Upper lobe of left lung (tissue), 6 donors: ENCODE data around the gene OSBPL2. TPM values are rescaled to one million over a fixed set of nuclear protein-coding genes. Genes with fewer than 3 reads are reported as not detected.
A peak's percentile ranks its signal among the peaks of the same experiment; 100 is the strongest.

ENCODE experiments used
- ATAC-seq, 2 donors: fragments of 200-7000 bp; cut with Tn5 transposase; one replicate each; pipeline ENCODE4 v1.9.1; 2022; ENCODE audit warnings: mild to moderate bottlenecking in 2 of 2, moderate library complexity in 2 of 2; ENCODE audit not compliant: low FRiP score in 2 of 2
- DNase-seq, 2 donors: peaks; one replicate each; pipeline ENCODE4 v3.0.0-alpha.2; 2019 to 2020
- H3K27ac ChIP-seq, 4 donors: fragments of 200-600 bp; sonication (generic); one replicate each; pipeline ENCODE4 v1.5.1; 2016 to 2019
- H3K27me3 ChIP-seq, 4 donors: fragments of 200-600 bp; sonication (generic); one replicate each; pipeline ENCODE4 v1.5.1; 2017 to 2019
- H3K36me3 ChIP-seq, 4 donors: fragments of 200-600 bp; sonication (generic); one replicate each; pipeline ENCODE4 v1.5.1; 2016 to 2019
- H3K4me1 ChIP-seq, 4 donors: fragments of 200-600 bp; sonication (generic); one replicate each; pipeline ENCODE4 v1.5.1; 2018 to 2019
- H3K4me3 ChIP-seq, 4 donors: fragments of 200-600 bp; sonication (generic); one replicate each; pipeline ENCODE4 v1.5.1; 2017 to 2019; ENCODE audit warnings: mild to moderate bottlenecking in 2 of 4, moderate library complexity in 1 of 4
- H3K9me3 ChIP-seq, 4 donors: fragments of 200-600 bp; sonication (generic); one replicate each; pipeline ENCODE4 v1.5.1; 2018 to 2019
- CTCF ChIP-seq, 6 experiments: fragments of 450-650 bp in 4 of 6; fragments of 200-600 bp in 2 of 6; sonication (generic) in 2 of 6; IDR thresholded peaks; one replicate each; pipeline ENCODE4 v1.5.1; 2016 to 2019; ENCODE audit warnings: antibody characterized with exemption in 6 of 6
- EP300 ChIP-seq, 4 donors: sonication (generic); formaldehyde crosslinking; IDR thresholded peaks; one replicate each; pipeline ENCODE4 v1.5.1; 2017; ENCODE audit warnings: antibody characterized with exemption in 4 of 4, control low read depth in 2 of 4
- POLR2A ChIP-seq, 4 donors: fragments of 450-650 bp; IDR thresholded peaks; one replicate each; pipeline ENCODE4 v1.5.1; 2016 to 2017; ENCODE audit warnings: antibody characterized with exemption in 4 of 4, mild to moderate bottlenecking in 2 of 4
- POLR2AphosphoS5 ChIP-seq, 2 donors: sonication (generic); formaldehyde crosslinking; IDR thresholded peaks; one replicate each; pipeline ENCODE4 v1.5.1; 2017; ENCODE audit warnings: antibody characterized with exemption in 2 of 2
- WGBS, 2 donors: methylation state at CpG; one replicate each; pipeline ENCODE4 v1.1.5; 2017 to 2018; 5-methylcytosine and 5-hydroxymethylcytosine counted together
- total RNA-seq, 6 donors: library from RNA; depleted of rRNA in 4 of 6; stranded (reverse); fragments of >200 nt in 4 of 6; gene quantifications; one replicate each; pipeline versions ENCODE4 v1.1.0 to v1.2.1, GENCODE V29; 2016 to 2021
- donor health status: DM: no; HTN: no; CAD: no; lungs with moderate emphysema.
- donor health status: DM: no; HTN: yes; CAD: no; lungs with severe emphysema.

The OSBPL2 gene
- total RNA-seq, 6 donors from 2014 or later = 35.7 to 65.0 (median 48.0) TPM

DNA sequence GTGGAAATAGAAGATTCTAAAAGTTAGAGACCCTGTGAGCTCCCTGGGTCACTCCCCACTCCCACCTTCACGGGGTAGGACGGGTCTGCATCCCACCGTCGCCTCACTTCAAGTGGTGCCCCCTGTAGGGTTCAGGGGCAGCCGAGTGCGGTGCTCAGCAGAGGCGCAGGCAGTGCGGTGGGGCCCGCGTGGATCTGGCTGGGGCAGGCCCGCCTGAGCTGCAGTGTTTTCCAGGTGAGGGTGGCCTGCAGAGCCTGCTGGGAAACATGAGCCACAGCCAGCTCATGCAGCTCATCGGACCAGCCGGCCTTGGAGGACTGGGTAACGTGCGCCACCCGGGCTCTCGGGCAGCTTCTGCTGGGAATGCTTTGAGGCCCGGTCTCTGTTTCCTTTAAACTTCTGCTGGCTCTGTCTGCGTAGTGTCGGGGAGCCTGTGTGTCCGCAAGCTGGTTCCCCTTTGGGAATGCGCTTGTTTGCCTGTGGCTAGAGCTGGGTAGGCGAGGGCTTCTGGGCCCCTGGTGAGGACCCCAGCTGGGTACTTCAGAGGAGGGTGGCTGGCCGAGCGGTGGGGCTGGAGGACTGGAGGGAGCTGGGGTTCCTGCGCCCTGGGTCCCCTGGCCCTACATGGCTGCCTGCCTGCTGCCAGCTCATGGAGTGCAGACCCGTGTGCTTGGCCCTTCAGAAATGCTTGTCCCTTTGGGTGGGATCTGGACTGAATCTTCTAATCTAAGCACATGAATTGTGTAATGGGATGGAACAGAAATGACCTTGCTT lies 68.3 kb downstream of the OSBPL2 start:
- H3K4me1 ChIP-seq = peaks cover 22 to 39% (median 25%) of the 10 kb centered on the region in 4 donors
- H3K9me3 ChIP-seq = no peaks in the 10 kb centered on the region
- no peak overlapping the region for H3K4me3 ChIP-seq
- ATAC-seq (no peak), DNase-seq (peak in 1 of 2 donors; percentile 78)
- TF ChIP-seq EP300 (IDR thresholded peaks at IDR 0.05) = no peak
- TF ChIP-seq CTCF (IDR thresholded peaks at IDR 0.05) = no peak
- no peak for TF ChIP-seq POLR2AphosphoS5 (IDR thresholded peaks at IDR 0.05)
- no peak for TF ChIP-seq POLR2A (IDR thresholded peaks at IDR 0.05)
- no peaks in the 10 kb centered on the region for H3K27me3 ChIP-seq
- H3K36me3 ChIP-seq = peaks cover 48 to 78% (median 66%) of the 10 kb centered on the region in 4 donors
- H3K27ac ChIP-seq = peak overlapping the region in 2 of 4 donors; percentile 8 to 24
- WGBS, 2 donors = 84 to 94% methylated on average over 16 to 27 of the region's 27 CpGs

DNA sequence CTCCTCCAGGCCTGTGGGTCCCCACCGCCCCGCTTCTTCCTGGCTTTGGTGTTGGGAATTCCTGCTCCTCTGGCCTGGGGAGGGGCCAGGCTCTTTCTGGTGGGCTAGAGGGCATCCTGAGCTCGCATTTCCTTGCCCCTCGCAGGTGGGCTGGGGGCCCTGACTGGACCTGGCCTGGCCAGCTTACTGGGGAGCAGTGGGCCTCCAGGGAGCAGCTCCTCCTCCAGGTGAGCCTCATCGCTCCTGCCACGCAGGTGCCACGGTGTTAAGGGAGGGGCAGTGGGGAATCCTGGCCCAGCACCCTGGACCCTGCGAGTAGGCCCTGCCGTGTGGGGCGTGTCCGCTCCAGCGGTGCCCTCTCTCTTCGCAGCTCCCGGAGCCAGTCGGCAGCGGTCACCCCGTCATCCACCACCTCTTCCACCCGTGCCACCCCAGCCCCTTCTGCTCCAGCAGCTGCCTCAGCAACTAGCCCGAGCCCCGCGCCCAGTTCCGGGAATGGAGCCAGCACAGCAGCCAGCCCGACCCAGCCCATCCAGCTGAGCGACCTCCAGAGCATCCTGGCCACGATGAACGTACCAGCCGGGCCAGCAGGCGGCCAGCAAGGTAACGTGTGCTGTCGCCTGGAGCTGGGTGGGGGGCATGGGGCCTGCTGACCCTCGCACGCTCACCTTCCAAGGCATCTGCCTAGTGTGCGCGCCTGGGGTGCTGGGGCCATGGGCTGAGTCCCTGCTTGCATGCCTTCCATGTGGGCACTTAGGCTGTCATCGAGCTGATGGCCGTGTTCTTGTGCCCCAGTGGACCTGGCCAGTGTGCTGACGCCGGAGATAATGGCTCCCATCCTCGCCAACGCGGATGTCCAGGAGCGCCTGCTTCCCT lies 69.1 kb downstream of the OSBPL2 start:
- H3K27ac ChIP-seq = peak overlapping the region in 1 of 4 donors; percentile 24
- no peak overlapping the region for H3K4me3 ChIP-seq
- 84 to 96% methylated on average over 21 to 33 of the region's 42 CpGs for WGBS, 2 donors
- ATAC-seq (no peak), DNase-seq (peak in 1 of 2 donors; percentile 81)
- peaks cover 22 to 31% (median 24%) of the 10 kb centered on the region in 4 donors for H3K4me1 ChIP-seq
- H3K36me3 ChIP-seq = peaks cover 51 to 86% (median 75%) of the 10 kb centered on the region in 4 donors
- no peak for TF ChIP-seq POLR2A (IDR thresholded peaks at IDR 0.05)
- TF ChIP-seq EP300 (IDR thresholded peaks at IDR 0.05) = no peak
- TF ChIP-seq POLR2AphosphoS5 (IDR thresholded peaks at IDR 0.05) = no peak
- no peak for TF ChIP-seq CTCF (IDR thresholded peaks at IDR 0.05)
- no peaks in the 10 kb centered on the region for H3K9me3 ChIP-seq
- no peaks in the 10 kb centered on the region for H3K27me3 ChIP-seq

DNA sequence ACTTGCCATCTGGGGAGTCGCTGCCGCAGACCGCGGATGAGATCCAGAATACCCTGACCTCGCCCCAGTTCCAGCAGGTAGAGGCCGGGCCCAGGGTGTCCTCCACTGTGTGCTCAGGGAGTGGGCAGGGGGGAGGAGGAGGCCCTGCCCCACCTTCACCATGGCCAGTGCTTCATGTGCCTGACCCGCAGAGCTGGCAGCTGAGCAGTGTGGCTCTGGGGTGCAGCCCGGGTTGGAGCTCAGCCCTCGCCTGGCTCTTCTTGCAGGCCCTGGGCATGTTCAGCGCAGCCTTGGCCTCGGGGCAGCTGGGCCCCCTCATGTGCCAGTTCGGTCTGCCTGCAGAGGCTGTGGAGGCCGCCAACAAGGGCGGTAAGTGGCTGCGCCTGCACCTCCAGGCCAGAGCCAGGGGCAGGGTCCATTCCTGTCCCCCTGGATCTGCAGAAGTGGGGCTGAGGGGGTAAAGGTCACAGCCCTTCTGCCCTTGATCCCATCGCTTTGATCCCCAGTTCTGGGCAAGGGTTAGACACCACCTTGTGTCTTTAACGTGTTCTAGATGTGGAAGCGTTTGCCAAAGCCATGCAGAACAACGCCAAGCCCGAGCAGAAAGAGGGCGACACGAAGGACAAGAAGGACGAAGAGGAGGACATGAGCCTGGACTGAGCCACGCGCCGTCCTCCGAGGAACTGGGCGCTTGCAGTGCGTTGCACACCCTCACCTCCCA lies 69.9 kb downstream of the OSBPL2 start:
- H3K27me3 ChIP-seq = no peaks in the 10 kb centered on the region
- peaks cover 56 to 94% (median 83%) of the 10 kb centered on the region in 4 donors for H3K36me3 ChIP-seq
- H3K9me3 ChIP-seq = no peaks in the 10 kb centered on the region
- DNase-seq (peak in 1 of 2 donors; percentile 77), ATAC-seq (no peak)
- no peak overlapping the region for H3K27ac ChIP-seq
- TF ChIP-seq POLR2AphosphoS5 (IDR thresholded peaks at IDR 0.05) = no peak
- H3K4me1 ChIP-seq = peaks cover 22 to 31% (median 24%) of the 10 kb centered on the region in 4 donors
- no peak overlapping the region for H3K4me3 ChIP-seq
- 92% methylated on average over 18 to 29 of the region's 29 CpGs for WGBS, 2 donors

GRCh38 chr20:62309198-62309944 lies 71.0 kb downstream of the OSBPL2 start:
- TF ChIP-seq POLR2A (IDR thresholded peaks at IDR 0.05) (no peak), CTCF (IDR thresholded peaks at IDR 0.05) (no peak), EP300 (IDR thresholded peaks at IDR 0.05) (no peak), POLR2AphosphoS5 (IDR thresholded peaks at IDR 0.05) (no peak)
- H3K36me3 ChIP-seq = peaks cover 56 to 98% (median 91%) of the 10 kb centered on the region in 4 donors
- no peak for ATAC-seq
- H3K27ac ChIP-seq = no peak overlapping the region
- peak in 1 of 2 donors; percentile 82 for DNase-seq
- WGBS, 2 donors = 94 to 97% methylated on average over 14 to 24 of the region's 26 CpGs
- no peak overlapping the region for H3K4me3 ChIP-seq
- no peaks in the 10 kb centered on the region for H3K9me3 ChIP-seq
- peaks cover 14 to 21% (median 16%) of the 10 kb centered on the region in 4 donors for H3K4me1 ChIP-seq
- no peaks in the 10 kb centered on the region for H3K27me3 ChIP-seq
